HG02884 (cell line): Measurements from ENCODE around the gene TM9SF1.

Experiments
- ATAC-seq: cut with Tn5 transposase; IDR thresholded peaks from one replicate; pipeline ENCODE4 v1.9.1; 2021; ENCODE audit warnings: mild to moderate bottlenecking, moderate library complexity; ENCODE audit not compliant: unreplicated experiment

Gene TM9SF1

GRCh38 chr14:24195186-24196070, at the start of gene TM9SF1:
TM9SF1 (minus strand) TSS chr14:24195441; CDS start chr14:24195019, 422 bp downstream.
- ATAC-seq = peak; percentile 69

- no peak for ATAC-seq
Observed at GRCh38 chr14:24243336-24243836, 48.1 kb upstream of the TM9SF1 start.

- peak; percentile 73 for ATAC-seq
Observed at GRCh38 chr14:24241829-24242443, 46.7 kb upstream of the TM9SF1 start.

- no peak for ATAC-seq
Observed at GRCh38 chr14:24240110-24240918, 45.1 kb upstream of the TM9SF1 start.

- ATAC-seq = no peak
Observed at GRCh38 chr14:24238527-24239037, 43.3 kb upstream of the TM9SF1 start.

- ATAC-seq = no peak
Observed at GRCh38 chr14:24238123-24238522, 42.9 kb upstream of the TM9SF1 start.

GRCh38 chr14:24237463-24237955, 42.3 kb upstream of the TM9SF1 start:
- no peak for ATAC-seq

GRCh38 chr14:24236689-24237462, 41.6 kb upstream of the TM9SF1 start:
- ATAC-seq = no peak

- no peak for ATAC-seq
Observed at GRCh38 chr14:24235804-24236688, 40.8 kb upstream of the TM9SF1 start.

GRCh38 chr14:24234095-24235005, 39.1 kb upstream of the TM9SF1 start:
- ATAC-seq = no peak

GRCh38 chr14:24233538-24233866, 38.3 kb upstream of the TM9SF1 start:
- no peak for ATAC-seq

- ATAC-seq = peak; percentile 39
Observed at GRCh38 chr14:24232645-24233537, 37.6 kb upstream of the TM9SF1 start, which contains the start of gene GMPR2. GMPR2 (plus strand) TSS chr14:24232929; CDS start chr14:24233254, 325 bp downstream.

- ATAC-seq = peak; percentile 63
Observed at GRCh38 chr14:24232121-24232644, 36.9 kb upstream of the TM9SF1 start, which contains the start of gene NEDD8. NEDD8 (minus strand) TSS chr14:24232367; CDS start chr14:24232267, 100 bp downstream.

- peak; percentile 13 for ATAC-seq
Observed at GRCh38 chr14:24231263-24232120, 36.3 kb upstream of the TM9SF1 start.

- ATAC-seq = no peak
Observed at GRCh38 chr14:24228902-24229301, 33.7 kb upstream of the TM9SF1 start.

- ATAC-seq = no peak
Observed at GRCh38 chr14:24226473-24226872, 31.2 kb upstream of the TM9SF1 start.
